Left lung (tissue), 10 donors: ENCODE measurements around the gene FBXW8. TPM values are rescaled to one million over a fixed set of nuclear protein-coding genes. Genes with fewer than 3 reads are reported as not detected.

Experiments
- ATAC-seq: fragments of 200-7000 bp; cut with Tn5 transposase; one replicate; pipeline ENCODE4 v1.9.1; 2020; ENCODE audit warnings: moderate library complexity
- DNase-seq, 4 donors: peaks; one replicate each; pipeline ENCODE4 v3.0.0-alpha.2; 2013 to 2020
- H3K27ac ChIP-seq, 2 donors: fragments of 200-600 bp; sonication (generic) in 1 of 2; one replicate each; pipeline versions ENCODE4 v1.5.0 to v1.8.0; 2020 to 2021
- H3K27me3 ChIP-seq, 2 donors: fragments of 200-600 bp; sonication (generic) in 1 of 2; one replicate each; pipeline versions ENCODE4 v1.5.0 to v1.8.0; 2020 to 2021
- H3K36me3 ChIP-seq, 2 donors: fragments of 200-600 bp; sonication (generic) in 1 of 2; one replicate each; pipeline versions ENCODE4 v1.5.0 to v1.8.0; 2020 to 2021
- H3K4me1 ChIP-seq, 2 donors: fragments of 200-600 bp; one replicate each; pipeline ENCODE4 v1.8.0; 2021
- H3K4me3 ChIP-seq, 2 donors: fragments of 200-600 bp; sonication (generic) in 1 of 2; one replicate each; pipeline versions ENCODE4 v1.5.0 to v1.8.0; 2020 to 2021; ENCODE audit warnings: mild to moderate bottlenecking in 1 of 2
- H3K9me3 ChIP-seq, 2 donors: fragments of 200-600 bp; sonication (generic) in 1 of 2; one replicate each; pipeline versions ENCODE4 v1.5.0 to v1.8.0; 2020 to 2021
- CTCF ChIP-seq, 2 donors: fragments of 200-600 bp; sonication (generic) in 1 of 2; IDR thresholded peaks; one replicate each; pipeline versions ENCODE4 v1.5.0 to v1.8.0; 2021; ENCODE audit warnings: antibody characterized with exemption in 2 of 2
- intact Hi-C, 2 donors: fragments of 100-400 bp; cut with DNase I; formaldehyde crosslinking; loops; one replicate each; pipeline versions ENCODE4 v1.11.2 to v1.14.2; 2022
- polyA plus RNA-seq, 6 donors: library from polyadenylated mRNA; unstranded; fragments of 120-200 nt; gene quantifications; one replicate each; pipeline ENCODE4 v1.2.1, GENCODE V29; 2013; ENCODE audit not compliant: insufficient read length in 6 of 6
- total RNA-seq, 2 donors: library from RNA; stranded (reverse); fragmentation: NEBNext Ultra II Directional; extraction: Animal tissue kit (Norgen Biotek cat#: 25700); gene quantifications; one replicate each; pipeline ENCODE4 v1.2.1, GENCODE V29; 2021
- donor health status: DM: no; HTN: yes; CAD: no.
- donor health status: DM: no; HTN: no; CAD: no.

Gene FBXW8
- total and polyA plus RNA-seq, 8 donors, result 16.0 to 28.4 (median 24.6) TPM

- intact Hi-C loops, result no loop called here
- ATAC-seq, result peak; percentile 97
- H3K4me3 ChIP-seq, result no peak overlapping the region
- peaks cover 0 to 16% of the 10 kb centered on the region in 2 donors for H3K36me3 ChIP-seq
- no peak for TF ChIP-seq CTCF (IDR thresholded peaks at IDR 0.05)
- no peaks in the 10 kb centered on the region for H3K4me1 ChIP-seq
- H3K9me3 ChIP-seq, result no peaks in the 10 kb centered on the region
- H3K27me3 ChIP-seq, result no peaks in the 10 kb centered on the region
- no peak overlapping the region for H3K27ac ChIP-seq
- peak in 2 of 4 donors; percentile 55 to 61 for DNase-seq
Measured at GRCh38 chr12:116955382-116956021, 44.8 kb downstream of the FBXW8 start.

GRCh38 chr12:116958402-116959197, 47.9 kb downstream of the FBXW8 start:
- DNase-seq (no peak), ATAC-seq (no peak)
- Histone ChIP-seq H3K27ac (no peak overlapping the region), H3K36me3 (no peaks in the 10 kb centered on the region), H3K9me3 (no peaks in the 10 kb centered on the region), H3K4me1 (no peaks in the 10 kb centered on the region), H3K27me3 (no peaks in the 10 kb centered on the region), H3K4me3 (no peak overlapping the region)
- intact Hi-C loops, result no loop called here
- TF ChIP-seq CTCF (IDR thresholded peaks at IDR 0.05), result no peak

GRCh38 chr12:116959198-116959460, 48.4 kb downstream of the FBXW8 start:
- TF ChIP-seq CTCF (IDR thresholded peaks at IDR 0.05), result no peak
- Histone ChIP-seq H3K9me3 (no peaks in the 10 kb centered on the region), H3K27ac (no peak overlapping the region), H3K27me3 (no peaks in the 10 kb centered on the region), H3K4me3 (no peak overlapping the region), H3K4me1 (no peaks in the 10 kb centered on the region), H3K36me3 (no peaks in the 10 kb centered on the region)
- intact Hi-C loops, result no loop called here
- ATAC-seq (no peak), DNase-seq (no peak)

GRCh38 chr12:116959845-116960514, 49.2 kb downstream of the FBXW8 start:
- no peak for TF ChIP-seq CTCF (IDR thresholded peaks at IDR 0.05)
- no peaks in the 10 kb centered on the region for H3K9me3 ChIP-seq
- intact Hi-C loops, result no loop called here
- ATAC-seq (no peak), DNase-seq (no peak)
- H3K36me3 ChIP-seq, result peaks cover 0 to 6% of the 10 kb centered on the region in 2 donors
- H3K4me3 ChIP-seq, result no peak overlapping the region
- no peaks in the 10 kb centered on the region for H3K4me1 ChIP-seq
- H3K27me3 ChIP-seq, result no peaks in the 10 kb centered on the region
- no peak overlapping the region for H3K27ac ChIP-seq

GRCh38 chr12:116962197-116962596, 51.4 kb downstream of the FBXW8 start:
- no peak for TF ChIP-seq CTCF (IDR thresholded peaks at IDR 0.05)
- intact Hi-C loops, result no loop called here
- no peaks in the 10 kb centered on the region for H3K4me1 ChIP-seq
- DNase-seq (no peak), ATAC-seq (no peak)
- no peaks in the 10 kb centered on the region for H3K9me3 ChIP-seq
- no peak overlapping the region for H3K4me3 ChIP-seq
- H3K27me3 ChIP-seq, result no peaks in the 10 kb centered on the region
- H3K36me3 ChIP-seq, result peaks cover 0 to 23% of the 10 kb centered on the region in 2 donors
- no peak overlapping the region for H3K27ac ChIP-seq
